IMR-90 (cell line): Measurements from ENCODE around the gene HTR5A. TPM values are rescaled to one million over a fixed set of nuclear protein-coding genes. Genes with fewer than 3 reads are reported as not detected.

ENCODE experiments used
- ATAC-seq: fragments of 200-7000 bp; cut with Tn5 transposase; 2 replicates; pipeline ENCODE4 v1.9.1; 2020; ENCODE audit warnings: low read depth, mild to moderate bottlenecking, moderate library complexity
- BruUV-seq: library from RNA; stranded (reverse); fragments of 400-500 nt; replicated peaks from 2 replicates; lab custom pipeline; 2021; lab: Mats Ljungman, UMichigan
- CTCF ChIA-PET: fragments of 300-600 bp; formaldehyde crosslinking; extraction: SDS; loops from one replicate; lab custom pipeline; 2021; ENCODE audit warnings: antibody characterized with exemption; lab: Yijun Ruan, JAX
- POLR2A ChIA-PET: fragments of 300-600 bp; sonication (Branson Sonifier 250); formaldehyde crosslinking; loops from one replicate; lab custom pipeline; 2022; ENCODE audit warnings: antibody characterized with exemption; ENCODE audit not compliant: unreplicated experiment; lab: Charles Lee
- DNase-seq: peaks from one replicate; pipeline ENCODE4 v3.0.0; 2013
- H2AFZ ChIP-seq: replicated peaks from 2 replicates; pipeline ENCODE3; 2013; ENCODE audit warnings: low read length, mild to moderate bottlenecking; ENCODE audit not compliant: poor library complexity
- H2AK5ac ChIP-seq: 2 replicates; pipeline ENCODE4 v1.6.1; 2013; ENCODE audit warnings: low read depth, low read length, inconsistent platforms
- H2AK9ac ChIP-seq: replicated peaks from 2 replicates; pipeline ENCODE3; 2013; ENCODE audit warnings: mild to moderate bottlenecking, low read depth, low read length, moderate library complexity; ENCODE audit not compliant: poor library complexity
- H2BK120ac ChIP-seq: 2 replicates; pipeline ENCODE4 v1.6.1; 2013; ENCODE audit warnings: low read depth, low read length, inconsistent platforms
- H2BK15ac ChIP-seq: 3 replicates; pipeline ENCODE4 v1.6.1; 2013; ENCODE audit warnings: low read depth, low read length, inconsistent platforms
- H2BK20ac ChIP-seq: 2 replicates; pipeline ENCODE4 v1.6.1; 2013; ENCODE audit warnings: low read depth, mild to moderate bottlenecking, inconsistent platforms, low read length, moderate library complexity
- H2BK5ac ChIP-seq: 2 replicates; pipeline ENCODE4 v1.6.1; 2013; ENCODE audit warnings: mild to moderate bottlenecking, low read depth, low read length, inconsistent platforms; ENCODE audit not compliant: poor library complexity, severe bottlenecking
- H3K14ac ChIP-seq: replicated peaks from 2 replicates; pipeline ENCODE4 v1.6.1; 2013; ENCODE audit warnings: low read depth, low read length, inconsistent platforms
- H3K18ac ChIP-seq: 2 replicates; pipeline ENCODE4 v1.6.1; 2013; ENCODE audit warnings: low read depth, low read length, control low read depth
- H3K23ac ChIP-seq: 2 replicates; pipeline ENCODE4 v1.6.1; 2013; ENCODE audit warnings: low read depth, low read length, inconsistent platforms
- H3K27ac ChIP-seq: 2 replicates; pipeline ENCODE4 v1.5.1; 2013; ENCODE audit warnings: mild to moderate bottlenecking, control low read depth, low read length; ENCODE audit not compliant: insufficient read depth
- H3K27me3 ChIP-seq: 2 replicates; pipeline ENCODE4 v1.6.1; 2013; ENCODE audit warnings: low read length; ENCODE audit not compliant: control insufficient read depth, insufficient read depth
- H3K36me3 ChIP-seq: 2 replicates; pipeline ENCODE4 v1.6.1; 2013; ENCODE audit warnings: low read length, mixed read lengths; ENCODE audit not compliant: control insufficient read depth, insufficient read depth
- H3K4ac ChIP-seq: 2 replicates; pipeline ENCODE4 v1.6.1; 2013; ENCODE audit warnings: low read depth, low read length, inconsistent platforms
- H3K4me1 ChIP-seq: 2 replicates; pipeline ENCODE4 v1.6.1; 2013; ENCODE audit warnings: low read length, mixed read lengths; ENCODE audit not compliant: control insufficient read depth, insufficient read depth
- H3K4me2 ChIP-seq: 2 replicates; pipeline ENCODE4 v1.6.1; 2013; ENCODE audit warnings: low read depth, mild to moderate bottlenecking, control low read depth, low read length, moderate library complexity
- H3K4me3 ChIP-seq: 2 replicates; pipeline ENCODE4 v1.5.1; 2013; ENCODE audit warnings: low read depth, mild to moderate bottlenecking, control low read depth, low read length, moderate library complexity; ENCODE audit not compliant: insufficient read depth
- H3K56ac ChIP-seq: 2 replicates; pipeline ENCODE4 v1.6.1; 2013; ENCODE audit warnings: low read length, inconsistent platforms; ENCODE audit not compliant: insufficient read depth; ENCODE audit errors: extremely low read depth
- H3K79me1 ChIP-seq, 2 experiments: 2 replicates each; pipeline ENCODE4 v1.6.1; 2013; ENCODE audit warnings: low read length in 2 of 2, inconsistent platforms in 1 of 2, low read depth in 1 of 2
- H3K9ac ChIP-seq: 2 replicates; pipeline ENCODE4 v1.6.1; 2013; ENCODE audit warnings: low read depth, low read length, control low read depth
- H3K9me1 ChIP-seq: 2 replicates; pipeline ENCODE4 v1.6.1; 2013; ENCODE audit warnings: low read length, inconsistent platforms; ENCODE audit not compliant: insufficient read depth
- H3K9me3 ChIP-seq: 2 replicates; pipeline ENCODE4 v1.6.1; 2013; ENCODE audit warnings: low read length; ENCODE audit not compliant: control insufficient read depth, insufficient read depth
- H4K20me1 ChIP-seq: 2 replicates; pipeline ENCODE4 v1.6.1; 2013; ENCODE audit warnings: low read length, inconsistent platforms; ENCODE audit not compliant: insufficient read depth
- H4K5ac ChIP-seq: 2 replicates; pipeline ENCODE4 v1.6.1; 2013; ENCODE audit warnings: mild to moderate bottlenecking, low read depth, low read length, control low read depth
- H4K8ac ChIP-seq, 2 experiments: 2 replicates each; pipeline ENCODE4 v1.6.1; 2013; ENCODE audit warnings: low read depth in 2 of 2, low read length in 2 of 2, control low read depth in 1 of 2, inconsistent platforms in 1 of 2
- H4K91ac ChIP-seq: 2 replicates; pipeline ENCODE4 v1.6.1; 2013; ENCODE audit warnings: low read depth, low read length, inconsistent platforms; ENCODE audit not compliant: insufficient read depth
- BHLHE40 ChIP-seq: fragments of 150-350 bp; IDR thresholded peaks from 2 replicates; pipeline ENCODE4 v1.6.1; 2016; ENCODE audit warnings: mild to moderate bottlenecking, low read depth, low read length
- CEBPB ChIP-seq: IDR thresholded peaks from 2 replicates; pipeline ENCODE4 v1.6.1; 2012; ENCODE audit warnings: low read depth, low read length, improper control_type of control experiment
- CHD1 ChIP-seq: IDR thresholded peaks from 2 replicates; pipeline ENCODE4 v1.6.1; 2012; ENCODE audit warnings: low read depth, low read length, improper control_type of control experiment
- CTCF ChIP-seq: conservative IDR thresholded peaks from 2 replicates; pipeline ENCODE4 v1.5.1; 2012; ENCODE audit warnings: mild to moderate bottlenecking, low read depth, low read length, improper control_type of control experiment
- ELK1 ChIP-seq: fragments of 150-350 bp; IDR thresholded peaks from 2 replicates; pipeline ENCODE4 v1.6.1; 2016; ENCODE audit warnings: low read depth, mild to moderate bottlenecking, low read length, moderate library complexity, borderline replicate concordance
- FOS ChIP-seq: fragments of 150-350 bp; IDR thresholded peaks from 2 replicates; pipeline ENCODE4 v1.6.1; 2016; ENCODE audit warnings: low read depth, low read length
- MAFK ChIP-seq: IDR thresholded peaks from 2 replicates; pipeline ENCODE4 v1.6.1; 2012; ENCODE audit warnings: low read depth, low read length, improper control_type of control experiment
- MAZ ChIP-seq: IDR thresholded peaks from 2 replicates; pipeline ENCODE4 v1.6.1; 2012; ENCODE audit warnings: low read depth, mild to moderate bottlenecking, low read length, improper control_type of control experiment, moderate library complexity, borderline replicate concordance
- MXI1 ChIP-seq: IDR thresholded peaks from 2 replicates; pipeline ENCODE4 v1.6.1; 2012; ENCODE audit warnings: low read depth, mild to moderate bottlenecking, low read length, moderate library complexity, borderline replicate concordance
- NFE2L2 ChIP-seq: fragments of 150-350 bp; IDR thresholded peaks from 2 replicates; pipeline ENCODE4 v1.6.1; 2016; ENCODE audit warnings: low read depth, mild to moderate bottlenecking, low read length
- POLR2A ChIP-seq: IDR thresholded peaks from 2 replicates; pipeline ENCODE4 v1.6.1; 2012; ENCODE audit warnings: mild to moderate bottlenecking, low read depth, low read length
- RAD21 ChIP-seq: IDR thresholded peaks from 2 replicates; pipeline ENCODE4 v1.6.1; 2012; ENCODE audit warnings: low read length, improper control_type of control experiment
- RCOR1 ChIP-seq: IDR thresholded peaks from 2 replicates; pipeline ENCODE4 v1.6.1; 2012; ENCODE audit warnings: mild to moderate bottlenecking, low read length, improper control_type of control experiment; ENCODE audit not compliant: insufficient replicate concordance
- RFX5 ChIP-seq: IDR thresholded peaks from 2 replicates; pipeline ENCODE4 v1.8.0; 2012; ENCODE audit warnings: low read depth, mild to moderate bottlenecking, low read length, moderate library complexity
- SMC3 ChIP-seq: fragments of 150-350 bp; IDR thresholded peaks from 2 replicates; pipeline ENCODE4 v1.6.1; 2016; ENCODE audit warnings: low read depth, mild to moderate bottlenecking, antibody characterized with exemption, low read length, moderate library complexity
- USF2 ChIP-seq: fragments of 150-350 bp; IDR thresholded peaks from 2 replicates; pipeline ENCODE4 v1.6.1; 2017; ENCODE audit warnings: mild to moderate bottlenecking, antibody characterized with exemption, low read length, low read depth
- WGBS, 2 experiments: methylation state at CpG; one replicate each; pipeline versions ENCODE4 v1.1.5 to v1.1.7; 2013; ENCODE audit warnings: missing lambda C conversion rate in 2 of 2; ENCODE audit not compliant: insufficient read length in 1 of 2; ENCODE audit errors: extremely low coverage in 2 of 2; 5-methylcytosine and 5-hydroxymethylcytosine counted together
- dilution Hi-C: fragments of 300-500 bp; cut with HindIII; formaldehyde crosslinking; loops from one replicate; pipeline ENCODE4 v1.14.3; 2018; ENCODE audit warnings: low sequenced_read_pairs; ENCODE audit not compliant: unreplicated experiment
- in situ Hi-C: fragments of 300-500 bp; cut with MboI; formaldehyde crosslinking; loops from 3 replicates; pipeline ENCODE4 v1.14.3; 2019; ENCODE audit warnings: low sequenced_read_pairs, inconsistent platforms, mixed read lengths
- intact Hi-C: fragments of 100-400 bp; cut with micrococcal nuclease; formaldehyde crosslinking; loops from 2 replicates; pipeline ENCODE4 v1.10.0; 2022
- polyA plus RNA-seq, 3 experiments: library from polyadenylated mRNA; depleted of rRNA; stranded (reverse); fragments of >200 nt; gene quantifications; 2 replicates each; pipeline ENCODE4 v1.2.3, GENCODE V29; 2012; ENCODE audit warnings: low replicate concordance in 1 of 3
- total RNA-seq: library from RNA; depleted of rRNA; stranded (reverse); fragments of >200 nt; gene quantifications from 2 replicates; pipeline ENCODE4 v1.2.3, GENCODE V29; 2012

HTR5A gene
- total and polyA plus RNA-seq, 2 of the 4 experiments (the other 2 are of a cell fraction): not detected

- Histone ChIP-seq H2BK120ac (no peak overlapping the region), H2AFZ (no peak overlapping the region), H3K79me1 (no peaks in the 10 kb centered on the region), H3K27me3 (no peaks in the 10 kb centered on the region), H3K9ac (no peak overlapping the region), H3K36me3 (no peaks in the 10 kb centered on the region), H3K23ac (no peak overlapping the region), H3K18ac (no peak overlapping the region), H3K9me1 (no peaks in the 10 kb centered on the region), H2BK5ac (no peak overlapping the region), H2BK15ac (no peak overlapping the region), H3K4me3 (no peak overlapping the region), H3K27ac (no peak overlapping the region), H4K5ac (no peak overlapping the region), H3K56ac (no peak overlapping the region), H3K4me1 (no peaks in the 10 kb centered on the region), H3K4ac (no peak overlapping the region), H3K9me3 (no peaks in the 10 kb centered on the region), H2AK9ac (no peak overlapping the region), H4K8ac (no peak overlapping the region), H2BK20ac (no peak overlapping the region), H3K4me2 (no peak overlapping the region), H2AK5ac (no peak overlapping the region), H4K20me1 (no peaks in the 10 kb centered on the region), H3K14ac (no peak overlapping the region), H4K91ac (no peak overlapping the region)
- ATAC-seq (no peak), DNase-seq (no peak)
- POLR2A ChIA-PET: no interaction called here
- TF ChIP-seq USF2 (no peak), RAD21 (no peak), NFE2L2 (no peak), MAZ (no peak), CTCF (no peak), RCOR1 (no peak), MAFK (no peak), RFX5 (no peak), FOS (no peak), ELK1 (no peak), POLR2A (no peak), CHD1 (no peak), MXI1 (no peak), SMC3 (no peak), BHLHE40 (no peak), CEBPB (no peak)
- in situ Hi-C loops (no loop called here), dilution Hi-C loops (no loop called here), intact Hi-C loops (no loop called here)
- no CpG with 5 or more reads among the region's 4 CpGs for WGBS, 2 experiments
- no TSS peak for BruUV-seq
- CTCF ChIA-PET: no interaction called here
These were observed 11.2 kb upstream of the HTR5A start for GRCh38 chr7:155058896-155059295.
